ENCODE measurements around the gene MIS18A.

Gene MIS18A

DNA sequence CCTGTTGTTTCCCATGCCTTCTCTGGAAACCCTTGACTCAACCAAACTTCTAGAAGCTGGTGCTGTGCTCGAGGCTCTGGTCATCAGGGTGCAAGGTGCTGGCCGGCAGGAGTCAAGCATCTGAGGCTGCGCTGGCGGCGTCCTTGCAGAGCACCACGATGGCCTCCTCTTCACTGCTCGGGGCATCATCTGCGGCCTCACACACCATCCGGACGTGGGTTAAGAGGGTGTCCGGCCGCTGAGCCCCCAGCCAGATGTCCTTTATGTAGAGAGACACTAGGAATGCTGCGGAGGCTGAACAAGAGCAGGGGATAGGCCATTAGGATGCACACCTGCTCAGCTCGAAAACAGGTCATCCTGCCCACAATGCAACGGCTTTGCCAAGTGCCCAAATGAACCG lies 36.0 kb upstream of the MIS18A start:
- no peaks in the 10 kb centered on the region for H3F3A ChIP-seq (ENCODE audit: insufficient read depth, low read length)
- no peak overlapping the region for H3K9ac ChIP-seq (ENCODE audit: low read length)
- H3K9me3 ChIP-seq (replicated peaks; ENCODE audit: insufficient read depth, low read length): no peaks in the 10 kb centered on the region
- no peak for DNase-seq
- no peak overlapping the region for H3K27ac ChIP-seq (ENCODE audit: low read length)
- H2AFZ ChIP-seq (ENCODE audit: low read length): no peak overlapping the region
- no peaks in the 10 kb centered on the region for H3K9me2 ChIP-seq (replicated peaks; ENCODE audit: insufficient read depth, low read length)
- TF ChIP-seq EZH2phosphoT487 (IDR thresholded peaks at IDR 0.05; ENCODE audit: low read length) (no peak), CTCF (IDR thresholded peaks at IDR 0.05; ENCODE audit: low read length) (no peak), EZH2 (optimal IDR thresholded peaks at IDR 0.05; ENCODE audit: low read depth, low read length) (no peak)
- H3K4me3 ChIP-seq (ENCODE audit: low read length): no peak overlapping the region
- no peaks in the 10 kb centered on the region for H3K4me1 ChIP-seq (ENCODE audit: low read length)
- H3K27me3 ChIP-seq (replicated peaks; ENCODE audit: insufficient read depth, low read length): no peaks in the 10 kb centered on the region
- no peaks in the 10 kb centered on the region for H3K79me2 ChIP-seq (ENCODE audit: low read length)
- H4K20me1 ChIP-seq (ENCODE audit: insufficient read depth, low read length): no peaks in the 10 kb centered on the region
- peaks cover 20% of the 10 kb centered on the region; the same call in 1 of the 2 replicates for H3K36me3 ChIP-seq (replicated peaks; ENCODE audit: insufficient read depth, low read length)
- no peak overlapping the region for H3K4me2 ChIP-seq (ENCODE audit: low read depth, low read length)

DNA sequence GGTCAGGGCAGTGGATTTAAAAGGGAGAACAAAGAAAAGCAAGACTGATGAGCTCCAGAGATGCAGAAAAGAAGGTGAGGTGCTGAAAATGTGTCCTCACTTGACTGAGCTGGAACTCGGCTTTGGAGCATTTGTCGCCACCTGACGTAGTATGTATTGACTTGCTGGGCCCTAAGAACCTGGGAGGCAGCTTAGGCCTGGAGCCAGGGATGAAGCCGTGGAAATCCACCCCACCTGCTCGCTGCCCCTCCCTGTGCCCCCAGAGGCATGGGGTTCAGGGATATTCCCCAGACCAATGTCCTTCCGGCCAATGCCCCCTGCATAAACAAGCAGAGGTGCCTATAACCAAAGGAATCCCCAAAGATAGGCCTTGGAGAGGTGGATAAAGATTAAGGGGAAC lies 34.1 kb upstream of the MIS18A start:
- Histone ChIP-seq H4K20me1 (ENCODE audit: insufficient read depth, low read length) (no peaks in the 10 kb centered on the region), H3K4me2 (ENCODE audit: low read depth, low read length) (no peak overlapping the region), H3K79me2 (ENCODE audit: low read length) (no peaks in the 10 kb centered on the region), H3K4me3 (ENCODE audit: low read length) (no peak overlapping the region), H3K9ac (ENCODE audit: low read length) (no peak overlapping the region), H3K9me2 (replicated peaks; ENCODE audit: insufficient read depth, low read length) (no peaks in the 10 kb centered on the region), H3K27me3 (replicated peaks; ENCODE audit: insufficient read depth, low read length) (no peaks in the 10 kb centered on the region), H3K36me3 (replicated peaks; ENCODE audit: insufficient read depth, low read length) (peaks cover 14% of the 10 kb centered on the region; the same call in 1 of the 2 replicates), H3F3A (ENCODE audit: insufficient read depth, low read length) (no peaks in the 10 kb centered on the region), H3K27ac (ENCODE audit: low read length) (no peak overlapping the region), H3K4me1 (ENCODE audit: low read length) (no peaks in the 10 kb centered on the region), H2AFZ (ENCODE audit: low read length) (no peak overlapping the region), H3K9me3 (replicated peaks; ENCODE audit: insufficient read depth, low read length) (no peaks in the 10 kb centered on the region)
- TF ChIP-seq EZH2phosphoT487 (IDR thresholded peaks at IDR 0.05; ENCODE audit: low read length) (no peak), CTCF (IDR thresholded peaks at IDR 0.05; ENCODE audit: low read length) (no peak)
- no peak for DNase-seq

GRCh38 chr21:32312326-32312725 lies 33.5 kb upstream of the MIS18A start:
- no peak for TF ChIP-seq CTCF (IDR thresholded peaks at IDR 0.05; ENCODE audit: low read length)
- TF ChIP-seq EZH2phosphoT487 (IDR thresholded peaks at IDR 0.05; ENCODE audit: low read length): no peak
- TF ChIP-seq EZH2 (optimal IDR thresholded peaks at IDR 0.05; ENCODE audit: low read depth, low read length): no peak
- no peak overlapping the region for H3K4me2 ChIP-seq (ENCODE audit: low read depth, low read length)
- no peaks in the 10 kb centered on the region for H3K9me2 ChIP-seq (replicated peaks; ENCODE audit: insufficient read depth, low read length)
- H3K27me3 ChIP-seq (replicated peaks; ENCODE audit: insufficient read depth, low read length): no peaks in the 10 kb centered on the region
- DNase-seq: no peak
- H3K36me3 ChIP-seq (replicated peaks; ENCODE audit: insufficient read depth, low read length): peaks cover 9% of the 10 kb centered on the region; the same call in 1 of the 2 replicates
- no peak overlapping the region for H2AFZ ChIP-seq (ENCODE audit: low read length)
- no peak overlapping the region for H3K4me3 ChIP-seq (ENCODE audit: low read length)
- no peak overlapping the region for H3K9ac ChIP-seq (ENCODE audit: low read length)
- H3K79me2 ChIP-seq (ENCODE audit: low read length): no peaks in the 10 kb centered on the region
- H3F3A ChIP-seq (ENCODE audit: insufficient read depth, low read length): no peaks in the 10 kb centered on the region
- no peaks in the 10 kb centered on the region for H3K4me1 ChIP-seq (ENCODE audit: low read length)
- no peaks in the 10 kb centered on the region for H3K9me3 ChIP-seq (replicated peaks; ENCODE audit: insufficient read depth, low read length)
- H4K20me1 ChIP-seq (ENCODE audit: insufficient read depth, low read length): no peaks in the 10 kb centered on the region
- H3K27ac ChIP-seq (ENCODE audit: low read length): no peak overlapping the region

Data from MM.1S (cell line).